ENCODE data around the gene PRR5.
A peak's percentile ranks its signal among the peaks of the same experiment; 100 is the strongest.

PRR5 gene

GRCh38 chr22:44667829-44668189, 34.2 kb upstream of the PRR5 start:
- no peak for DNase-seq (ENCODE audit: low read depth)
- H3K4me3 ChIP-seq (ENCODE audit: low read depth, low read length): no peak overlapping the region
- no peak for TF ChIP-seq CTCF (IDR thresholded peaks at IDR 0.05; ENCODE audit: low read depth, low read length, missing control alignments)

GRCh38 chr22:44668190-44668885, 33.7 kb upstream of the PRR5 start:
- DNase-seq (ENCODE audit: low read depth): no peak
- no peak for TF ChIP-seq CTCF (IDR thresholded peaks at IDR 0.05; ENCODE audit: low read depth, low read length, missing control alignments)
- no peak overlapping the region for H3K4me3 ChIP-seq (ENCODE audit: low read depth, low read length)

- no peak overlapping the region for H3K4me3 ChIP-seq (ENCODE audit: low read depth, low read length)
- no peak for TF ChIP-seq CTCF (IDR thresholded peaks at IDR 0.05; ENCODE audit: low read depth, low read length, missing control alignments)
- DNase-seq (ENCODE audit: low read depth): no peak
Observed at GRCh38 chr22:44668886-44669521, 33.0 kb upstream of the PRR5 start.

GRCh38 chr22:44669561-44669976, 32.4 kb upstream of the PRR5 start:
- no peak overlapping the region for H3K4me3 ChIP-seq (ENCODE audit: low read depth, low read length)
- TF ChIP-seq CTCF (IDR thresholded peaks at IDR 0.05; ENCODE audit: low read depth, low read length, missing control alignments): peak; percentile 20
- no peak for DNase-seq (ENCODE audit: low read depth)

- no peak overlapping the region for H3K4me3 ChIP-seq (ENCODE audit: low read depth, low read length)
- DNase-seq (ENCODE audit: low read depth): no peak
- TF ChIP-seq CTCF (IDR thresholded peaks at IDR 0.05; ENCODE audit: low read depth, low read length, missing control alignments): no peak
Observed at GRCh38 chr22:44670220-44670988, 31.6 kb upstream of the PRR5 start.

GRCh38 chr22:44671742-44672141, 30.3 kb upstream of the PRR5 start:
- no peak for DNase-seq (ENCODE audit: low read depth)
- no peak overlapping the region for H3K4me3 ChIP-seq (ENCODE audit: low read depth, low read length)
- no peak for TF ChIP-seq CTCF (IDR thresholded peaks at IDR 0.05; ENCODE audit: low read depth, low read length, missing control alignments)
